Uterus (tissue), 2 donors: ENCODE results near the gene PARD3.

ENCODE experiments used
- CTCF ChIP-seq, 4 experiments: fragments of 200-600 bp in 2 of 4; fragments of 450-650 bp in 2 of 4; sonication (generic) in 2 of 4; IDR thresholded peaks; one replicate each; pipeline ENCODE4 v1.5.1; 2016 to 2019; ENCODE audit warnings: antibody characterized with exemption in 4 of 4, mild to moderate bottlenecking in 2 of 4, moderate library complexity in 1 of 4
- POLR2A ChIP-seq, 2 donors: fragments of 450-650 bp; IDR thresholded peaks; one replicate each; pipeline ENCODE4 v1.6.1; 2016; ENCODE audit warnings: antibody characterized with exemption in 2 of 2, mild to moderate bottlenecking in 1 of 2, moderate library complexity in 1 of 2

GRCh38 chr10:34078017-34078744 is 736.9 kb downstream of the PARD3 start:
- TF ChIP-seq POLR2A (IDR thresholded peaks at IDR 0.05), result no peak
- TF ChIP-seq CTCF (IDR thresholded peaks at IDR 0.05), result no peak
